NCI-H2081 (cell line): ENCODE results near the gene CREBRF.
"Not testable (repeated sequence)": the region's sequence is repeated elsewhere in the genome, so short reads cannot be mapped to it uniquely, and the experiment has no call there.

ENCODE experiments used
- DNase-seq, 2 experiments: peaks; one replicate each; lab custom pipeline; 2025; lab: John Stamatoyannopoulos, UW

The CREBRF gene

DNA sequence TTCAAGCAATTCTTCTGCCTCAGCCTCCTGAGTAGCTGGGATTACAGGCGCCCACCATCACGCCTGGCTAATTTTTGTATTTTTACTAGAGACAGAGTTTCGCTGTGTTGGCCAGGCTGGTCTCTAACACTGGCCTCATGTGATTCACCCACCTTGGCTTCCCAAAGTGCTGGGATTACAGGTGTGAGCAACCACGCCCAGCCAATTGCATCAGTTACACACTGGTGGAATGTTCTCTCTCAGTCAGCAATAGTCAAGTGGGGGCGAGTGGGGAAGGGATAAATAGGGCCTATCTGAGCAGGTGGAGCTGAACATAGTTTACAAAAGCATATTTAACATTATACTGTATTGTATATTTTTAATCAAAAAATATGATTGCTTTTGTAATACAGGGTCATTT, 98.5 kb downstream of the CREBRF start:
- not testable (repeated sequence) for DNase-seq

- DNase-seq: no peak
Observed at GRCh38 chr5:173155912-173156311, 99.8 kb downstream of the CREBRF start.

DNA sequence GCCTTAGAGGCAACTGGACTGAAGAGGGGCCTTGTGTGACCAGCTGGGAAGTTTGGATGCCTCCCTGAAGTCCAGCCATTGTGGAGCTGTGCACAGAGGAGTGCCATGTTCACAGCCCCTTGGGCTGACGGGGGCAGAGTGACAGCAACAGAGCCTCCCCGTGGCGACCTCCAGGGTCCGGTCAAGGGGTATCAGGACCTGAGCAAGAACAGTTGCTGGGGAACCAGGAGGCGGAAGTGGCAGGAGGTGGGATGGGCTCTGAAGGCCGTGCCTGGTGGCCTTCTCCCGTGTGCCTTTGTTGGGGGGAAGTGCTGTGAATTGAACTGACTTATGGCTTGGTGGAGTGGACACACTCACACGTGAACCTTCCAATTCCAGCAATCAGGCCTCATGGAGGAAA, 102.2 kb downstream of the CREBRF start:
- no peak for DNase-seq

- DNase-seq: no peak
Observed at GRCh38 chr5:173159256-173159655, 103.1 kb downstream of the CREBRF start.

DNA sequence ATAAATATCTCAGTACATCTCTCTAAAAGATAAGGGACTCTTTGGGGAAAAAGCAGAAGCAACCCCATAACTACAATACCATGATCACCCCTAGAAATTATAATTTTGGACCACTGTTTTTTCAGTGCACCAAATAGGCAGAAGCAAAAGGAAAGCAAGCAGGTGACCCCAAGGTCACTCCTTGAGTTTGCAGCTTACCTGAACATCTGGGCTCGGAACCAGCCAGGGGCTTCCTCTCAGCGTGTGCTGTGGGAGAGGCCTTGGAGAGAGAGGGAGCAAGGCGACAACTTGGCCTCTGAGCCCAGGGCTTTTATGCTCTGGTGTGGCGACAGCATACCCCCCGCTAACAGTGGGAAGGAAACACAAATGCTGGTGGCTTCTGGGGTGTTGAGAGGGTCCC, 105.0 kb downstream of the CREBRF start:
- no peak for DNase-seq

- no peak for DNase-seq
Observed at GRCh38 chr5:173163219-173163618, 107.1 kb downstream of the CREBRF start.

- no peak for DNase-seq
Observed at GRCh38 chr5:173165177-173166016, 109.2 kb downstream of the CREBRF start.

GRCh38 chr5:173172166-173172565, 116.0 kb downstream of the CREBRF start:
- no peak for DNase-seq

GRCh38 chr5:173175523-173175922, 119.4 kb downstream of the CREBRF start:
- DNase-seq: no peak

DNA sequence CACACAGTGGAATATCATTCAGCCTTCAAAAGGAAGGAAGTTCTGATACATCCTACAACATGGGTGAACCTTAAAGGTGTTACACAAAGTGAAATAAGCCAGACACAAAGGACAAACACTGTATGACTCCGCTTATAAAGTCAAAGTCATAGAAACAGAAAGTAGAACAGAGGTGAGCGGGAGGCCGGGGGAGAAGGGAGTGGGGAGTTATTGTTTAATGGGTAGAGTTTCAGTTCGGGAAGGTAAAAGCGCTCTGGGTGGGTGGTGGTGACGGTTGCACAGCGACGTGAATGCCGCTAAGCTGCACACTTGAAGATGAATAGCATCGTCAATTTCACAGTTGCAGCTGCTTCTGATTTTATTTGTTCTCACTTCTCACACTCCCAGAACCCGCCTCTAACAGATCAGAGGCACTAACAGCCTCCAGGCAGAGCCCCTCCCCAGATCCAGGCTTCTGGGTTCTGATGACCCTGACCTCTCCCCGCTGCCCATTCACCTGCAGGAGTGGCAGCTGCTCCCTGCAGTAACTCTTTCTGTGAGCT, 122.3 kb downstream of the CREBRF start:
- DNase-seq: peak in 1 of 2 experiments; percentile 2

GRCh38 chr5:173180331-173180730, 124.2 kb downstream of the CREBRF start:
- no peak for DNase-seq

DNA sequence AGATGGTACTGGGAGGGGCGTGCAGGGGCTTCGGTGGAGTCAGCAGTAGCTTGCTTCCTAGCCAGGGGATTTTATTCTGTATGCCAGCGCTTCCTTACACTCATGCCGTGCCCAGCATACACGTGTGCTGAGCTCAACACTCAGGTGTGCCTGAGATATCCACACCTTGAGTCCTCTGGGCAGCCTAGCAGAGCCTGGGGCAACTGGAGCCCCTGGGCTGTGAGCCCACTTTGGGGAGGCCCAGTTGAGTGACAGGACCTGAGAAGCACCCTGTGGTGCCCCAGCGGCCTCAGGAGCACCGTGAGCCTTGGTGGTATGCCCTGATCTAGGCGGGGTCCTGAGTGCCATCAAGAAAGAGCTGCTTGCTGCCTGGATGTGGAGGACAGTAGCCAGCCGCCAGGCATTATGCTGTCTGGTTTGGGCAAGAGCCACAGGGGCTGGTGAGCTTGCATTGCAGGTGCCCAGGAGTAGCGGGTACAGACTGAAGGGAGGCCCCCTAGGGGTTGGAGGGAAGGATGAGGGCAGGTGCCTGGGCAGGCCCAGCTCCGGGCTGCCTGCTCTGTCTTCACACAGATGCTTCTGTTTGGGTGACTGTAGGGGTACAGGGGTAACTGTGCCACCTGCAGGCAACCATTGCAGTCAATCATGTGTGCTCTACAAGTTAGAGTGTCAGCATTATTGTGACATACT, 131.0 kb downstream of the CREBRF start:
- DNase-seq: no peak

- no peak for DNase-seq
Observed at GRCh38 chr5:173188280-173188679, 132.1 kb downstream of the CREBRF start.
